Measurements from ENCODE around the gene GPR4.
A peak's percentile ranks its signal among the peaks of the same experiment; 100 is the strongest.
"Not testable (repeated sequence)": the region's sequence is repeated elsewhere in the genome, so short reads cannot be mapped to it uniquely, and the experiment has no call there.

GPR4 gene

DNA sequence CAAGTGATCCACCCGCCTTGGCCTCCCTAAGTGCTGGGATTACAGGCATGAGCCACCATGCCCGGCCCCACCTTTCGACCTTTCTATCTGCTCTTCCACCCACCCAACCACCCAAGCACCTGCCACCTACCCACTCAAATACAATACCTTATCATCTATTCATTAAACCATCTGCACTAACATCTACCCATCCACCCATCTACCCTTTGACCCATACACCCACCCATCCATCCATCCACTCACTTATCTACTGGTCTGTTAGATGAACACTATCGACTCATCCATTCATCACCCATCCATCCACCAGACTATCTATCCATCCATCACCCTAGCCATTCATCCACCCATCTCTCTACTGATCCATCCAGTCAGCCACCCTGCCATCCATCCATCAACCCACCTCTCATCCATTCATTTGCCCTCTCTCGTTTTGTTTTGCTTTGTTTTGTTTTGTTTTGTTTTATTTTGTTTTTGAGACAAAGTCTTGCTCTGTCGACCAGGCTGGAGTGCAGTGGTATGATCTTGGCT is 20.0 kb upstream of the GPR4 start:
- no peak for DNase-seq (ENCODE audit: low read depth)

DNA sequence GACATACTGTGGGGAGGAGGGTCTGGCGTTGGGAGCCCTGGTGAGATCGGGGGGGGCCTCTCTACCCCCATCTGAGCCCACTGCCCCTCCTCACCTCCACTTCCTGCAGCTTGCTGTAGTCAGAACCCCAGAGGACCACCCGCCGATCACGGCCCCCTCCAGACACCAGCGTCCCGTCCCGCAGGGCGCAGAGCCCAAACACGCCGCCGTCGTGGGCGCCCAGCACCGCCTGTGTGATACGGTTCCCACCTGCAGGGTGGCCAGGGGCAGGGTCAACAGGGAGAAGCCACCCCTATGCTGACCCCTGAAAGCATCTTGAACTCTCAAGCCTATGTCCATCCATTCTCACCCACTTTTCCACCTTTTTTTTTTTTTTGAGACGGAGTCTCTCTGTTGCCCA is 19.4 kb upstream of the GPR4 start:
- DNase-seq (ENCODE audit: low read depth): no peak

- no peak for DNase-seq (ENCODE audit: low read depth)
These were observed 14.6 kb upstream of the GPR4 start for GRCh38 chr19:45616704-45617017.

DNA sequence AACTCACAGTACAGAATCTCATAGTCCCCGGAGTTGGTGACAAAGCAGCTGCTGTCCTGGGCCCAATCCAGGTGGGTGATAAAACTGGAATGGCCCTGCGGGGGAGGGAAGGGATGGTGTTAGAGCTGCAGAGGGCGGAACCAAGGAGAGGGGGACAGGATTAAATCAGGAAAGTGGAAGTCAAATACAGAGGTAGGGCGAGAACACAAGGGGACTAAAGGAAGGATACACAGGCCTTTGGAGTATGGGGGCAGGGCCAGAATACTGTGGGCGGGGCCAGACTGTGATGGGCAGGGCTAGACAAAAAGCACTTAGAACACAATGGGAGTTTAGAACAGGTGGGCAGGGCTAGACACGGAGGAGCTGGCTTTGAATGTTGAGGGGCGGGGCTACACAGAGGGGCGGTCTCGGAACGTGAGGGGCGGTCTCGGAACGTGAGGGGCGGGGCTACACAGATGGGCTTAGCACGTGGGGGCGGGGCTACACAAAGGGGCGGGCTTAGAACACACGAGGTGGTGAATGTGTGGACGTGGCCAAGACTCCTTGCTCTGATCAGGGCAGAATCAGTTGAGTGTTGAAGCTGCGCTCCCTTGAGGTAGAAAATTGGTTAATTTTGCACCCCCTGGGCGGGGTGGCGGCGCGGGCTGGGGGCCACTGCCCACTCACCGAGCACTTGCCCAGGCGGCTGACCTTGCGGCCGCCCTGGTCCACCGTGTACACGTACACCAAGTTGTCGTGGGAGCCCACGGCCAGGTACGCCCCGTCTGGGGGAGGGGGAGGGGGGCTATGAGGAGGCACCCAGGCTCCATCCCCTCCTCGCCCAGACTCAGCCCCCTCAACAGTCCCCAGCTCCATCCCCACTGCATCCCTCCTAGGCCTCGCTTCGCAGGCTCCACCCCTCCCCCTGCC is 14.0 kb upstream of the GPR4 start:
- no peak for DNase-seq (ENCODE audit: low read depth)

- not testable (repeated sequence) for DNase-seq (ENCODE audit: low read depth)
These were observed 13.0 kb upstream of the GPR4 start for GRCh38 chr19:45615056-45615455.

- peak; percentile 77 for DNase-seq (ENCODE audit: low read depth)
These were observed 12.1 kb upstream of the GPR4 start for GRCh38 chr19:45613926-45614725.

GRCh38 chr19:45608948-45609347 is 6.9 kb upstream of the GPR4 start:
- DNase-seq (ENCODE audit: low read depth): no peak

- DNase-seq (ENCODE audit: low read depth): no peak
These were observed 5.3 kb upstream of the GPR4 start for GRCh38 chr19:45607071-45608029.

- DNase-seq (ENCODE audit: low read depth): no peak
These were observed 897 bp downstream of the GPR4 start for GRCh38 chr19:45601115-45601514.

DNA sequence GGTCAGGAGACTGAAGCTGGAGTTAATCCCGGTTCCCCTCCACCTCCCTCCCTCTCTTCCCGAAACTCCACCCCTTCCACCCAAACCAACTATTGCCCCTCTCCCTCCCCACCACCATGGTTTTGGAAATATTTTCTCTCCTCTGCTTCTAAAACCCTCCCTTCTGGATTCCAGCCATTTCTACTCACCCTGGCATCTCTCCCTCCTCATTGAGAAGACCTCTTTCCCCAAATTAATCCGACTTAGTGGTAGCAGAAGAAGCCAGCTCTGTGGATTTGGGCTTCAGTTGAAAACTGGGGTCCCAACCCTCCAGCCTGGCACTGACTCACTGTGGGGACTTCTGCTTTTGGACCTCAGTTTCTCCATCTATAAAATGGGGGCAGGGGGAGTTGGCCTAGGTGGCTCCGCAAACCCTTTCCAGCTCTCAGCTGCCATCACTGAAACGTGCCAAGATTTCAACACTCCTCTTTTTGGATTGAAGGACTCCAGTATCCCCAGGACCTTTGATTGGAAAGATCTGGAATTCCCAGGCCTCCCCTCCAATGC is 1.6 kb downstream of the GPR4 start:
- no peak for DNase-seq (ENCODE audit: low read depth)

DNA sequence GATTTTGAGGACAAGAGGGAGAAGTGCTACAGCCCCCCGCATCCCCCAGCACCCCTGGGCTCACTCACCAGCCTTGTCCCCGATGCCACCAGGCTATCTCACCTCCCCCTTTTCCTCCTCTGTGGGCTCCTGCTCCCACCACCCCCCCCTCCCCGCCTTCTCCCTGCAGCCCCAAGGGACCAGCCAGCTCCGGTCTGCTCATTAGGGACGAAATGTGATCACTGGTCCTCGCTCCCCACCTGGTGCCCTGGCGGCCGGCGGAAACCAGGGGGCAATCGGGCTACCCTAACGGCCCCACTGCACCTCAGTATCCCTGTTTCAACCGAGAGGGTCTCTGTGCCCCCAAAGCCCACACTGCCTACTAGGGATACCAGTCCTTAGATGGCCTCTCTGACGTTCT is 2.7 kb downstream of the GPR4 start:
- DNase-seq (ENCODE audit: low read depth): no peak

DNA sequence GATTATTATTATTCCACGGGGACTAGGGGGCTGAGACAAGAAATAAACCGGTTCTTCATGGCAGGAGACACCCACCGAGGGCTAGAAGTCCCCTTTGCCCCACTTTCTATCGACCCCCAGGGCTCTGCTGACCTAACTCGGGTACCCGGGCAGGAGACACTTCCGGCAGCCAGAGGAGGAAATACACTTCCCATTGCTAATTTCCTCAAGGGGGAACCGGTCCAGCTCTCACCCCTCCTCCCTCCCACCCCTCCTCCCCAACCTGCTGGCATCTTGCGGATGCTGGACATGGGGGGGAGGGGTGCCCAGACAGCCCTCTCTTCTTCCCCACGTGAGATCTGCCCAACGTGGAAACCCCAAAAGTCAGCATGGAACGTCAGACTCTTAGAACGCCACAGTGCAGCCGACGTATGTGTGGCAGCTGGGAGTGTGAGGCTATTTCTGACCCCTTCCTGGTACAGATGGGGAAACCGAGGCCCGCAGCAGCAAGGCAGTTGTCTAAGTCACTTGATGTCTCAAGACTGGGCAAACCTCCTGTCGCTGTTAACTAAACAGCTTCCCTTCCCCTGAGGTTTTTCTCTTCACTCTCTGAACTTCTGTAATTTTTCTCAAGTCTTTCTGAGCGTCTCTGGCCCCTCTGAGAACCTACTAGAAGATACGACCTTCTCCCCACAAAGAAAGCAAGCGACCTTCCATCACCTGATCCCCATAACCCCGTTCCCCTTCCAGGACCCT is 3.6 kb downstream of the GPR4 start:
- DNase-seq (ENCODE audit: low read depth): no peak

GRCh38 chr19:45597425-45598111 is 4.4 kb downstream of the GPR4 start:
- no peak for DNase-seq (ENCODE audit: low read depth)

DNA sequence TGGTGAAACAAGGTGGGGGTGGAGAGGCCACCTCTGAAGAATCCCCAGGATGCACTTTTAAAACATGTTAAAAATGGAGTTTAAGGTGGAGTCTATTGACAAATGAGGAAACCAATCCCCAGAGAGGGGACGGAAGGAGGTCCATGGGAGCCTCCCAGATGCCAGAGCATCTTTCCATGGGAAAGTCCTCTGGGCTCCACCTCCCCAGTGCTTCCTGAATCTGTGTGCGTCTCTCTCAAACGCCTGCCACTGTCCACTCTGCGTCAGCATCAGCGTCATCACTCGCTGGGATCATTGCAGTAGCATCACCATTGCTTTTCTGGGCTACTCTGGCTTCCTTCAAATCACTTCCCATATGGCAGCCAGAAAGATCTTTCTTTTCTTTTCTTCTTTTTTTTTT is 6.2 kb downstream of the GPR4 start:
- no peak for DNase-seq (ENCODE audit: low read depth)

DNA sequence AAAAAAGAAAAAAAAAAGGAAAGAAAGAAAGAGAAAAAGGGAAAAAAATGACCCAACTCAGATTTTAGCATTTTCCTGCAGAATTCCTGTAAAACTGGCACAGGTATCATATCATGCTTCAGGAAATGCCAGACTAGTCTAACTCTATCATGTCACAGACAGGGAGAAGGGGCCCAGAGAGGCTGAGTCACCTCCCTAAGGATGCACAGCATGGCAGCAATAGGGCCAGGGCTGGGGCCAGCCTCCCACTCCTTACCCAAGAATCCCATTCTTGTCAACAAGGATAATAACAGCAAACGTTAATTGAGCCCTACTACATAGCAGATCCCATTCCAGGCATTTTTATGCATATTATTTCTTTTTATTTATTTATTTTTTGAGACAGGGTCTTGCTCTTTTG is 8.5 kb downstream of the GPR4 start:
- no peak for DNase-seq (ENCODE audit: low read depth)

- no peak for DNase-seq (ENCODE audit: low read depth)
These were observed 9.6 kb downstream of the GPR4 start for GRCh38 chr19:45592366-45592765.

GRCh38 chr19:45591638-45592005 is 10.4 kb downstream of the GPR4 start:
- no peak for DNase-seq (ENCODE audit: low read depth)

DNA sequence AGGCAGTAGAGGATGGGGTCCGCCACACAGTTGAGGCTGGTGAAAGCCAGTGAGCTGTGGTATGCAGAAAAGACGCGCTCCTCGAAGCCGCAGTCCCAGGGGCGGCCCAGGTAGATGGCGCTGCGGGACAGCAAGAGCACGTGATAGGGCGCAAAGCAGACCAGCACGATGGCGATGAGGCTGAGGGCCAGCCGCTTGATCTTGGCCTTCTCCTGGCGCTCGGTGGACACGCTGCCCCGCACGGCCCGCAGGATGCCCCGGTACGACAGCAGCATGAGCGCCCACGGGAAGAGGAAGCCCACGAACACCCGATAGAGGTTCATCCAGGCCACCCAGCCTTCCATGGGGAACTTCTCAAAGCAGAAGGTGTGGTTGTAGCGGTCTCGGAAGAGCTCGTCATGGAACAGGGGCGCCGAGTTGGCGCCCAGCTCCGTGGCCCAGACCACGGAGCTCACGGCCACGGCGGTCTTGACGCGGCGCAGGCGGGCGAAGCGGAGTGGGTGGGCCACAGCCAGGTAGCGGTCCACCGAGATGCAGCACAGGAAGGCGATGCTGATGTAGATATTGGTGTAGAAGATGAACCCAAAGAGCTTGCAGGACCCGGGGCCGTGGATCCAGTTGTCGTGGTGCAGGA is 10.9 kb downstream of the GPR4 start:
- DNase-seq (ENCODE audit: low read depth): no peak

GRCh38 chr19:45590300-45591003 is 11.6 kb downstream of the GPR4 start:
- DNase-seq (ENCODE audit: low read depth): no peak
